ENCODE measurements around the gene P2RY6.
A peak's percentile ranks its signal among the peaks of the same experiment; 100 is the strongest.

P2RY6 gene

GRCh38 chr11:73334384-73335203 is 62.5 kb downstream of the P2RY6 start:
- TF ChIP-seq CTCF (IDR thresholded peaks at IDR 0.05; ENCODE audit: control insufficient read depth, extremely low read depth, insufficient read depth): no peak
- DNase-seq (ENCODE audit: low read depth): no peak
- H3K4me3 ChIP-seq (ENCODE audit: low read depth, low read length): no peak overlapping the region

GRCh38 chr11:73335204-73335923 is 63.2 kb downstream of the P2RY6 start:
- peak; percentile 19 for DNase-seq (ENCODE audit: low read depth)
- peak; percentile 87 for TF ChIP-seq CTCF (IDR thresholded peaks at IDR 0.05; ENCODE audit: control insufficient read depth, extremely low read depth, insufficient read depth)
- no peak overlapping the region for H3K4me3 ChIP-seq (ENCODE audit: low read depth, low read length)

- DNase-seq (ENCODE audit: low read depth): no peak
- no peak for TF ChIP-seq CTCF (IDR thresholded peaks at IDR 0.05; ENCODE audit: control insufficient read depth, extremely low read depth, insufficient read depth)
- H3K4me3 ChIP-seq (ENCODE audit: low read depth, low read length): no peak overlapping the region
Measured at GRCh38 chr11:73337846-73338245, 65.7 kb downstream of the P2RY6 start.

- no peak for DNase-seq (ENCODE audit: low read depth)
- no peak for TF ChIP-seq CTCF (IDR thresholded peaks at IDR 0.05; ENCODE audit: control insufficient read depth, extremely low read depth, insufficient read depth)
Measured at GRCh38 chr11:73338279-73338678, 66.1 kb downstream of the P2RY6 start.

GRCh38 chr11:73340164-73340563 is 68.0 kb downstream of the P2RY6 start:
- TF ChIP-seq CTCF (IDR thresholded peaks at IDR 0.05; ENCODE audit: control insufficient read depth, extremely low read depth, insufficient read depth): no peak
- DNase-seq (ENCODE audit: low read depth): no peak
- H3K4me3 ChIP-seq (ENCODE audit: low read depth, low read length): no peak overlapping the region

More at GRCh38 chr11:73338279-73338678, 66.1 kb downstream of the P2RY6 start:
- H3K4me3 ChIP-seq (ENCODE audit: low read depth, low read length): no peak overlapping the region

- H3K4me3 ChIP-seq (ENCODE audit: low read depth, low read length): peak overlapping the region; percentile 53
- TF ChIP-seq CTCF (IDR thresholded peaks at IDR 0.05; ENCODE audit: control insufficient read depth, extremely low read depth, insufficient read depth): peak; percentile 24; the same call in 1 of the 2 replicates
- no peak for DNase-seq (ENCODE audit: low read depth)
Measured at GRCh38 chr11:73342633-73343032, 70.5 kb downstream of the P2RY6 start.
